H9 (cell line): ENCODE data around the gene AGK. TPM values are rescaled to one million over a fixed set of nuclear protein-coding genes. Genes with fewer than 3 reads are reported as not detected.

Experiments used
- DNase-seq: peaks from one replicate; pipeline ENCODE4 v3.0.0-alpha.2; 2017
- H2AFZ ChIP-seq: one replicate; pipeline ENCODE4 v1.6.1; 2013; ENCODE audit warnings: mild to moderate bottlenecking, low read length, control low read depth, moderate library complexity
- H2AK5ac ChIP-seq: 2 replicates; pipeline ENCODE4 v1.6.1; 2013; ENCODE audit warnings: low read length, control low read depth, mixed read lengths; ENCODE audit not compliant: insufficient read length
- H2BK120ac ChIP-seq: one replicate; pipeline ENCODE4 v1.6.1; 2013; ENCODE audit warnings: low read depth, mild to moderate bottlenecking, low read length, control low read depth, inconsistent platforms; ENCODE audit not compliant: poor library complexity, severe bottlenecking
- H2BK12ac ChIP-seq: 2 replicates; pipeline ENCODE4 v1.6.1; 2013; ENCODE audit warnings: low read length, control low read depth, mixed read lengths, low read depth; ENCODE audit not compliant: insufficient read length
- H2BK15ac ChIP-seq: 2 replicates; pipeline ENCODE4 v1.6.1; 2013; ENCODE audit warnings: low read depth, low read length, control low read depth
- H2BK20ac ChIP-seq: one replicate; pipeline ENCODE4 v1.6.1; 2013; ENCODE audit warnings: low read depth, mild to moderate bottlenecking, low read length, control low read depth, inconsistent platforms; ENCODE audit not compliant: poor library complexity, severe bottlenecking
- H2BK5ac ChIP-seq: 2 replicates; pipeline ENCODE4 v1.6.1; 2013; ENCODE audit warnings: low read length, control low read depth, mixed read lengths; ENCODE audit not compliant: insufficient read length
- H3K14ac ChIP-seq: 2 replicates; pipeline ENCODE4 v1.6.1; 2013; ENCODE audit warnings: low read length, control low read depth; ENCODE audit not compliant: insufficient read depth
- H3K18ac ChIP-seq: 2 replicates; pipeline ENCODE4 v1.6.1; 2013; ENCODE audit warnings: low read depth, mild to moderate bottlenecking, mixed read lengths, low read length, control low read depth; ENCODE audit not compliant: insufficient read length
- H3K23ac ChIP-seq: 2 replicates; pipeline ENCODE4 v1.6.1; 2013; ENCODE audit warnings: low read length, control low read depth, mixed read lengths, low read depth; ENCODE audit not compliant: insufficient read length
- H3K23me2 ChIP-seq: 2 replicates; pipeline ENCODE4 v1.6.1; 2013; ENCODE audit warnings: low read depth, mild to moderate bottlenecking, mixed read lengths, low read length, control low read depth; ENCODE audit not compliant: insufficient read length, poor library complexity, severe bottlenecking
- H3K27ac ChIP-seq: 2 replicates; pipeline ENCODE4 v1.5.1; 2013; ENCODE audit warnings: low read length, control low read depth, mixed read lengths, low read depth; ENCODE audit not compliant: insufficient read length
- H3K27me3 ChIP-seq: 2 replicates; pipeline ENCODE4 v1.6.1; 2013; ENCODE audit warnings: low read length, control low read depth, inconsistent platforms; ENCODE audit not compliant: insufficient read depth
- H3K4ac ChIP-seq: 2 replicates; pipeline ENCODE4 v1.6.1; 2013; ENCODE audit warnings: low read depth, mild to moderate bottlenecking, control low read depth, inconsistent platforms, low read length, moderate library complexity
- H3K4me1 ChIP-seq: 2 replicates; pipeline ENCODE4 v1.6.1; 2013; ENCODE audit warnings: low read length, control low read depth, inconsistent platforms; ENCODE audit not compliant: insufficient read depth
- H3K4me2 ChIP-seq: 2 replicates; pipeline ENCODE4 v1.6.1; 2013; ENCODE audit warnings: low read length, control low read depth, mixed read lengths; ENCODE audit not compliant: insufficient read length, insufficient read depth
- H3K56ac ChIP-seq: 2 replicates; pipeline ENCODE4 v1.6.1; 2013; ENCODE audit warnings: low read depth, mild to moderate bottlenecking, mixed read lengths, low read length, control low read depth; ENCODE audit not compliant: insufficient read length
- H3K79me1 ChIP-seq: 2 replicates; pipeline ENCODE4 v1.6.1; 2013; ENCODE audit warnings: low read depth, mild to moderate bottlenecking, moderate library complexity, low read length, control low read depth, inconsistent platforms; ENCODE audit not compliant: insufficient read depth, poor library complexity, severe bottlenecking
- H3K79me2 ChIP-seq: 2 replicates; pipeline ENCODE4 v1.6.1; 2013; ENCODE audit warnings: low read length, control low read depth, inconsistent platforms; ENCODE audit not compliant: insufficient read depth
- H3K9ac ChIP-seq: 2 replicates; pipeline ENCODE4 v1.6.1; 2013; ENCODE audit warnings: low read length, control low read depth, mixed read lengths; ENCODE audit not compliant: insufficient read length; ENCODE audit errors: extremely low read depth
- H3K9me3 ChIP-seq: one replicate; pipeline ENCODE4 v1.6.1; 2013; ENCODE audit warnings: low read depth, low read length, inconsistent platforms; ENCODE audit not compliant: control insufficient read depth
- H3T11ph ChIP-seq: one replicate; pipeline ENCODE4 v1.6.1; 2013; ENCODE audit warnings: mild to moderate bottlenecking, low read length, control low read depth, inconsistent platforms
- H4K20me1 ChIP-seq: one replicate; pipeline ENCODE4 v1.6.1; 2013; ENCODE audit not compliant: control insufficient read depth, insufficient read length, insufficient read depth
- H4K5ac ChIP-seq: 2 replicates; pipeline ENCODE4 v1.6.1; 2013; ENCODE audit warnings: low read depth, mild to moderate bottlenecking, mixed read lengths, low read length, control low read depth; ENCODE audit not compliant: insufficient read length
- H4K8ac ChIP-seq: replicated peaks from 2 replicates; pipeline ENCODE4 v1.6.1; 2013; ENCODE audit warnings: low read length, control low read depth, mixed read lengths, low read depth; ENCODE audit not compliant: insufficient read length
- H4K91ac ChIP-seq: 2 replicates; pipeline ENCODE4 v1.6.1; 2013; ENCODE audit warnings: low read depth, mild to moderate bottlenecking, moderate library complexity, mixed read lengths, low read length, control low read depth; ENCODE audit not compliant: insufficient read length
- H3K27ac Mint-ChIP-seq, 3 experiments: 2 replicates in 2 of 3; 3 replicates in 1 of 3; pipeline ENCODE4 v1.8.0; 2020 to 2021; ENCODE audit warnings: mixed read lengths in 3 of 3, mild to moderate bottlenecking in 1 of 3, moderate library complexity in 1 of 3
- H3K27me3 Mint-ChIP-seq: 2 replicates; pipeline ENCODE4 v1.8.0; 2021; ENCODE audit warnings: low read depth, mild to moderate bottlenecking, moderate library complexity, mixed read lengths
- H3K36me3 Mint-ChIP-seq, 3 experiments: 2 replicates in 2 of 3; 3 replicates in 1 of 3; pipeline ENCODE4 v1.8.0; 2020 to 2021; ENCODE audit warnings: low read depth in 3 of 3, mixed read lengths in 3 of 3; ENCODE audit not compliant: insufficient read depth in 1 of 3
- H3K4me1 Mint-ChIP-seq, 2 experiments: 2 replicates each; pipeline ENCODE4 v1.8.0; 2020; ENCODE audit warnings: mixed read lengths in 2 of 2
- H3K4me3 Mint-ChIP-seq, 2 experiments: 2 replicates in 1 of 2; 3 replicates in 1 of 2; pipeline ENCODE4 v1.8.0; 2020 to 2021; ENCODE audit warnings: mild to moderate bottlenecking in 2 of 2, mixed read lengths in 2 of 2, moderate library complexity in 1 of 2
- H3K9me3 Mint-ChIP-seq, 2 experiments: 2 replicates in 1 of 2; 3 replicates in 1 of 2; pipeline ENCODE4 v1.8.0; 2020; ENCODE audit warnings: mild to moderate bottlenecking in 2 of 2, mixed read lengths in 2 of 2, moderate library complexity in 1 of 2
- WGBS: extraction: QIAGEN DNeasy Blood & Tissue Kit; methylation state at CpG from one replicate; pipeline ENCODE4 v1.1.7; 2013; ENCODE audit warnings: missing lambda C conversion rate, low lambda C conversion rate, mixed read lengths; ENCODE audit not compliant: insufficient read length; ENCODE audit errors: extremely low coverage; 5-methylcytosine and 5-hydroxymethylcytosine counted together
- total RNA-seq: library from RNA; stranded (reverse); gene quantifications from 2 replicates; pipeline ENCODE4 v1.2.1, GENCODE V29; 2021
- TF ChIP-seq, protein P1 (sequence below): fragments of 200-600 bp; sonication (generic); conservative IDR thresholded peaks from 3 replicates; pipeline ENCODE4 v1.8.0; 2021; ENCODE audit warnings: antibody characterized with exemption, mild to moderate bottlenecking

AGK gene
- total RNA-seq, 1 experiment from 2014 or later, result 35.1 TPM

DNA sequence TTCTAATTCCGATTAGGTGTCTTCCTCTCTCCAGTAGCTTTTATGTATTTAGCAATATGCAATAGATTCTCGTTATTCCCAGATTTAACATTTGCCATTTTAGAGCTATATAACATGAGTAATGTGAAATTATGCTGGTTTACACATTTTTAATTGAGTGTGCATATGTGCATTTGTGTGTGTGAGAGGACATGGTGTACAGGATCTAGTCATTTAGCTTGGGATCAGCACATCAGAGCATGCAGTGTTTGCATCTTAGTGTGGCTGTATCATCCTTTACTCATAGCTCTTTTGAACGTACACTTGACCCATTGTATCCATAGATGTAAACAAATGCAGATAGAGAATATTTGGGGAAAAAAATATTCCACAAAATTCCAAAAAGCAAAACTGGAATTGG lies 84.8 kb downstream of the AGK start:
- H2BK12ac ChIP-seq, result no peak overlapping the region
- Mint-ChIP-seq H3K9me3 (no peaks in the 10 kb centered on the region), H3K27ac (no peak overlapping the region), H3K36me3 (peaks cover 1 to 15% (median 11%) of the 10 kb centered on the region in 3 experiments; a peak in 6 of 7 replicates), H3K4me1 (peaks cover 12 to 22% of the 10 kb centered on the region in 2 experiments), H3K27me3 (no peaks in the 10 kb centered on the region), H3K4me3 (no peak overlapping the region)
- no peak overlapping the region for H3K18ac ChIP-seq
- H2BK20ac ChIP-seq, result no peak overlapping the region
- H3K27me3 ChIP-seq, result no peaks in the 10 kb centered on the region
- no peak overlapping the region for H2BK5ac ChIP-seq
- H3K79me2 ChIP-seq, result no peaks in the 10 kb centered on the region
- no peaks in the 10 kb centered on the region for H4K20me1 ChIP-seq
- H3K9ac ChIP-seq, result no peak overlapping the region
- WGBS, result no CpG with 5 or more reads among the region's 3 CpGs
- H3K23me2 ChIP-seq, result no peaks in the 10 kb centered on the region
- DNase-seq, result no peak
- H3K23ac ChIP-seq, result no peak overlapping the region
- H3K27ac ChIP-seq, result no peak overlapping the region
- no peak overlapping the region for H2AK5ac ChIP-seq
- H3T11ph ChIP-seq, result no peak overlapping the region
- no peaks in the 10 kb centered on the region for H3K79me1 ChIP-seq
- H3K4ac ChIP-seq, result no peak overlapping the region
- TF ChIP-seq, protein P1, sequence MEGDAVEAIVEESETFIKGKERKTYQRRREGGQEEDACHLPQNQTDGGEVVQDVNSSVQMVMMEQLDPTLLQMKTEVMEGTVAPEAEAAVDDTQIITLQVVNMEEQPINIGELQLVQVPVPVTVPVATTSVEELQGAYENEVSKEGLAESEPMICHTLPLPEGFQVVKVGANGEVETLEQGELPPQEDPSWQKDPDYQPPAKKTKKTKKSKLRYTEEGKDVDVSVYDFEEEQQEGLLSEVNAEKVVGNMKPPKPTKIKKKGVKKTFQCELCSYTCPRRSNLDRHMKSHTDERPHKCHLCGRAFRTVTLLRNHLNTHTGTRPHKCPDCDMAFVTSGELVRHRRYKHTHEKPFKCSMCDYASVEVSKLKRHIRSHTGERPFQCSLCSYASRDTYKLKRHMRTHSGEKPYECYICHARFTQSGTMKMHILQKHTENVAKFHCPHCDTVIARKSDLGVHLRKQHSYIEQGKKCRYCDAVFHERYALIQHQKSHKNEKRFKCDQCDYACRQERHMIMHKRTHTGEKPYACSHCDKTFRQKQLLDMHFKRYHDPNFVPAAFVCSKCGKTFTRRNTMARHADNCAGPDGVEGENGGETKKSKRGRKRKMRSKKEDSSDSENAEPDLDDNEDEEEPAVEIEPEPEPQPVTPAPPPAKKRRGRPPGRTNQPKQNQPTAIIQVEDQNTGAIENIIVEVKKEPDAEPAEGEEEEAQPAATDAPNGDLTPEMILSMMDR, result no peak
- H2AFZ ChIP-seq, result no peak overlapping the region
- H3K4me2 ChIP-seq, result no peak overlapping the region
- no peaks in the 10 kb centered on the region for H3K9me3 ChIP-seq
- H2BK15ac ChIP-seq, result no peak overlapping the region
- no peak overlapping the region for H2BK120ac ChIP-seq
- H3K56ac ChIP-seq, result no peak overlapping the region
- H3K14ac ChIP-seq, result no peak overlapping the region
- no peak overlapping the region for H4K8ac ChIP-seq
- H4K5ac ChIP-seq, result no peak overlapping the region
- H3K4me1 ChIP-seq, result peaks cover 4% of the 10 kb centered on the region
- H4K91ac ChIP-seq, result no peak overlapping the region
